CD4-positive, alpha-beta T cell treated with Interleukin-17A for 1 hour (primary cell): ENCODE data around the gene BLOC1S2.
"Not testable (repeated sequence)": the region's sequence is repeated elsewhere in the genome, so short reads cannot be mapped to it uniquely, and the experiment has no call there.

ENCODE experiments used
- DNase-seq: peaks from one replicate; pipeline ENCODE4 v3.0.0-alpha.2; 2020

The BLOC1S2 gene

GRCh38 chr10:100289641-100290040 is 3.2 kb upstream of the BLOC1S2 start:
- no peak for DNase-seq

GRCh38 chr10:100288196-100288595 is 1.7 kb upstream of the BLOC1S2 start:
- no peak for DNase-seq

GRCh38 chr10:100287756-100288155 is 1.3 kb upstream of the BLOC1S2 start:
- no peak for DNase-seq

- DNase-seq, result not testable (repeated sequence)
Measured at GRCh38 chr10:100285326-100285725, 1.2 kb downstream of the BLOC1S2 start.

- no peak for DNase-seq
Measured at GRCh38 chr10:100282907-100283306, 3.6 kb downstream of the BLOC1S2 start.

GRCh38 chr10:100276971-100277370 is 9.5 kb downstream of the BLOC1S2 start:
- not testable (repeated sequence) for DNase-seq

GRCh38 chr10:100267239-100268104 is 19.0 kb downstream of the BLOC1S2 start, which contains the start of gene CWF19L1:
Gene CWF19L1, minus strand, starts transcription at chr10:100267638. Its CDS starts 45 bp downstream, at chr10:100267593.
- DNase-seq, result peak; percentile 85

GRCh38 chr10:100265821-100266485 is 20.5 kb downstream of the BLOC1S2 start:
- DNase-seq, result no peak

GRCh38 chr10:100254191-100254590 is 32.3 kb downstream of the BLOC1S2 start:
- DNase-seq, result no peak

GRCh38 chr10:100253041-100253440 is 33.4 kb downstream of the BLOC1S2 start:
- no peak for DNase-seq

- no peak for DNase-seq
Measured at GRCh38 chr10:100248820-100249219, 37.7 kb downstream of the BLOC1S2 start.

- DNase-seq, result no peak
Measured at GRCh38 chr10:100245484-100246220, 40.8 kb downstream of the BLOC1S2 start.

GRCh38 chr10:100239851-100240250 is 46.6 kb downstream of the BLOC1S2 start:
- no peak for DNase-seq

- DNase-seq, result no peak
Measured at GRCh38 chr10:100238429-100238828, 48.1 kb downstream of the BLOC1S2 start.

- no peak for DNase-seq
Measured at GRCh38 chr10:100232101-100232500, 54.4 kb downstream of the BLOC1S2 start.

GRCh38 chr10:100229819-100230422 is 56.6 kb downstream of the BLOC1S2 start:
- DNase-seq, result no peak

- DNase-seq, result no peak
Measured at GRCh38 chr10:100223879-100224278, 62.6 kb downstream of the BLOC1S2 start.
